Caco-2 (cell line): Measurements from ENCODE around the gene CDKAL1. TPM values are rescaled to one million over a fixed set of nuclear protein-coding genes. Genes with fewer than 3 reads are reported as not detected.

Experiments
- BruUV-seq: library from RNA; stranded (reverse); fragments of 400-500 nt; replicated peaks from 2 replicates; lab custom pipeline; 2021; lab: Mats Ljungman, UMichigan
- CTCF ChIA-PET: fragments of 300-600 bp; sonication (Branson Sonifier 250); formaldehyde crosslinking; loops from one replicate; lab custom pipeline; 2022; ENCODE audit warnings: antibody characterized with exemption; lab: Charles Lee
- POLR2A ChIA-PET: fragments of 300-600 bp; sonication (Branson Sonifier 250); formaldehyde crosslinking; loops from one replicate; lab custom pipeline; 2022; ENCODE audit warnings: antibody characterized with exemption; lab: Charles Lee
- DNase-seq, 2 experiments: peaks; one replicate each; pipeline versions ENCODE4 v3.0.0 to v3.0.0-alpha.2; 2020 to 2022
- H3K27me3 ChIP-seq: replicated peaks from 2 replicates; pipeline ENCODE4 v1.6.0; 2011; ENCODE audit warnings: low read length; ENCODE audit not compliant: control insufficient read depth, insufficient read depth
- H3K36me3 ChIP-seq: 2 replicates; pipeline ENCODE4 v1.5.1; 2011; ENCODE audit warnings: low read length; ENCODE audit not compliant: control insufficient read depth, insufficient read depth
- H3K4me1 ChIP-seq: fragments of 250-450 bp; sonication (Bioruptor Pico); 2 replicates; pipeline ENCODE4 v1.5.1; 2020; ENCODE audit warnings: mild to moderate bottlenecking
- H3K4me3 ChIP-seq: 2 replicates; pipeline ENCODE4 v1.5.1; 2011; ENCODE audit warnings: low read depth, mild to moderate bottlenecking, control low read depth, low read length
- H3K9me3 ChIP-seq: fragments of 250-450 bp; sonication (Bioruptor Pico); 2 replicates; pipeline ENCODE4 v1.5.1; 2020; ENCODE audit warnings: mild to moderate bottlenecking, moderate library complexity
- H3K27ac Mint-ChIP-seq: one replicate; pipeline ENCODE4 v1.8.0; 2022; ENCODE audit warnings: mixed read lengths; ENCODE audit not compliant: unreplicated experiment
- H3K27me3 Mint-ChIP-seq: one replicate; pipeline ENCODE4 v1.8.0; 2022; ENCODE audit warnings: mixed read lengths; ENCODE audit not compliant: insufficient read depth, unreplicated experiment
- H3K36me3 Mint-ChIP-seq: one replicate; pipeline ENCODE4 v1.8.0; 2022; ENCODE audit warnings: mild to moderate bottlenecking, mixed read lengths; ENCODE audit not compliant: insufficient read depth, unreplicated experiment
- H3K4me1 Mint-ChIP-seq: one replicate; pipeline ENCODE4 v1.8.0; 2022; ENCODE audit warnings: low read depth, mixed read lengths; ENCODE audit not compliant: unreplicated experiment
- H3K4me3 Mint-ChIP-seq: one replicate; pipeline ENCODE4 v1.8.0; 2022; ENCODE audit warnings: mild to moderate bottlenecking, moderate library complexity, mixed read lengths; ENCODE audit not compliant: unreplicated experiment
- H3K9me3 Mint-ChIP-seq: one replicate; pipeline ENCODE4 v1.8.0; 2022; ENCODE audit warnings: mixed read lengths; ENCODE audit not compliant: unreplicated experiment
- CTCF ChIP-seq, 2 experiments: fragments of 200-600 bp in 1 of 2; IDR thresholded peaks; 1 replicate in 1 of 2; 2 replicates in 1 of 2; pipeline versions ENCODE4 v1.5.1 to v1.8.0; 2011 to 2022; ENCODE audit warnings: antibody characterized with exemption in 1 of 2, control low read depth in 1 of 2, inconsistent platforms in 1 of 2, low read depth in 1 of 2, low read length in 1 of 2, mild to moderate bottlenecking in 1 of 2, moderate library complexity in 1 of 2; ENCODE audit not compliant: insufficient read depth in 1 of 2, severe bottlenecking in 1 of 2, unreplicated experiment in 1 of 2
- intact Hi-C: fragments of 100-400 bp; cut with micrococcal nuclease; formaldehyde crosslinking; loops from one replicate; pipeline ENCODE4 v1.10.0; 2022; ENCODE audit not compliant: unreplicated experiment
- total RNA-seq: library from RNA; stranded (reverse); gene quantifications from 2 replicates; pipeline ENCODE4 v1.2.3, GENCODE V29; 2022

CDKAL1 gene
- total RNA-seq, 1 experiment from 2014 or later, result 18.7 TPM

DNA sequence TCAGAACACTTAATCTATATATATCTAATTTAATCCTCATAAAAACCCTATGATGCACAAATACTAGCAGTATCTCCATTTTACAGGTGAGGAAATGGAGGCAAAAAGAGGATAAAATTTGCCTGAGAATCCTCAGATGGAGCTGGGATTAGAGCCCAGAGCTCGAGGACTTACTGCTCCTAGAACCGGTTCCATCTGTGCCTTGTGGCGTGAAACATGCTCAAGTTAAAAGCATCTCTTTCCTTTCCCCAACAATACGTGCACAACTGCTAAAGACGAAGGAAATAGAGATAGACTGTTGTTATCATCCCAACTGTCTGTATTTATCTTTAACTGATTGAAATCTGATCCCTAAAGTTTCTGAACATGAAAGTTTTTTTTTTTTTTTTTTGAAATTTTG is 691.7 kb downstream of the CDKAL1 start:
- H3K9me3 ChIP-seq, result no peaks in the 10 kb centered on the region
- ChIA-PET CTCF (no interaction called here), POLR2A (no interaction called here)
- intact Hi-C loops, result no loop called here
- Mint-ChIP-seq H3K27me3 (no peaks in the 10 kb centered on the region), H3K36me3 (no peaks in the 10 kb centered on the region), H3K4me1 (peaks cover 4% of the 10 kb centered on the region), H3K9me3 (no peaks in the 10 kb centered on the region), H3K4me3 (no peak overlapping the region), H3K27ac (no peak overlapping the region)
- DNase-seq, result no peak
- H3K4me3 ChIP-seq, result no peak overlapping the region
- peaks cover under 1% of the 10 kb centered on the region for H3K4me1 ChIP-seq
- no TSS peak for BruUV-seq
- no peak for TF ChIP-seq CTCF (IDR thresholded peaks at IDR 0.05; ENCODE audit: insufficient read depth in 1 of 2, low read depth in 1 of 2, low read length in 1 of 2, severe bottlenecking in 1 of 2, unreplicated experiment in 1 of 2)
- H3K27me3 ChIP-seq, result no peaks in the 10 kb centered on the region
- H3K36me3 ChIP-seq, result no peaks in the 10 kb centered on the region

DNA sequence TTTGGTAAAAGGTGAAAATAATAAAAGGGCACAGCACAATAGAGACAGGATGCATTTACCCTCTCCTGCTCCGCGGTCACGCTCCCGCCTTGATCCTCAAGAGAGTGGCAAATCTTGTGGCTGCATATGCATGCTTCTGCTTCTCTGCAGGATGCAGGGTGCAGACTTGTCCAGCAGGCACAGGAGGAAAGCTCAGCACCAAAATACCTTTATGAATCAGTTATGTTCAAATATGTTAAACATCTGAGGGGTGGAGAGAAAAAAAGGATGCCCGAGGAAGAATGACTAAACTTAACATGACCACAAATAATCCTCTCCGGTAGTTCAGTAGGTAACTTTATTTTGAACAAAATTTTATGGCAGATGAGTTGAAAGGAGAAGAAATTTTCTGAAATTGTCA is 693.2 kb downstream of the CDKAL1 start:
- peaks cover 1% of the 10 kb centered on the region for H3K36me3 Mint-ChIP-seq
- Histone ChIP-seq H3K4me1 (no peaks in the 10 kb centered on the region), H3K9me3 (no peaks in the 10 kb centered on the region), H3K36me3 (no peaks in the 10 kb centered on the region), H3K4me3 (no peak overlapping the region), H3K27me3 (no peaks in the 10 kb centered on the region)
- intact Hi-C loops, result no loop called here
- no peak for DNase-seq
- BruUV-seq, result no TSS peak
- ChIA-PET POLR2A (no interaction called here), CTCF (interaction anchor here (0.6 kb wide), 1 partner anchor 731 kb away, joined by 3 read pairs; no protein-coding TSS in a partner anchor)
- no peak overlapping the region for H3K27ac Mint-ChIP-seq
- H3K4me3 Mint-ChIP-seq, result no peak overlapping the region
- TF ChIP-seq CTCF (IDR thresholded peaks at IDR 0.05; ENCODE audit: insufficient read depth in 1 of 2, low read depth in 1 of 2, low read length in 1 of 2, severe bottlenecking in 1 of 2, unreplicated experiment in 1 of 2), result no peak
- no peaks in the 10 kb centered on the region for H3K27me3 Mint-ChIP-seq
- peaks cover 1% of the 10 kb centered on the region for H3K9me3 Mint-ChIP-seq
- H3K4me1 Mint-ChIP-seq, result peaks cover 4% of the 10 kb centered on the region

GRCh38 chr6:21228411-21228810 is 694.2 kb downstream of the CDKAL1 start:
- no TSS peak for BruUV-seq
- TF ChIP-seq CTCF (IDR thresholded peaks at IDR 0.05; ENCODE audit: insufficient read depth in 1 of 2, low read depth in 1 of 2, low read length in 1 of 2, severe bottlenecking in 1 of 2, unreplicated experiment in 1 of 2), result no peak
- no peaks in the 10 kb centered on the region for H3K27me3 Mint-ChIP-seq
- peaks cover 11% of the 10 kb centered on the region for H3K9me3 Mint-ChIP-seq
- Histone ChIP-seq H3K36me3 (no peaks in the 10 kb centered on the region; the same call in 1 of the 2 replicates), H3K4me3 (no peak overlapping the region), H3K4me1 (no peaks in the 10 kb centered on the region), H3K27me3 (no peaks in the 10 kb centered on the region), H3K9me3 (no peaks in the 10 kb centered on the region)
- no peak overlapping the region for H3K4me3 Mint-ChIP-seq
- H3K27ac Mint-ChIP-seq, result no peak overlapping the region
- H3K36me3 Mint-ChIP-seq, result peaks cover 8% of the 10 kb centered on the region
- peaks cover 4% of the 10 kb centered on the region for H3K4me1 Mint-ChIP-seq
- ChIA-PET POLR2A (no interaction called here), CTCF (no interaction called here)
- intact Hi-C loops, result no loop called here
- no peak for DNase-seq
